HEK293 (cell line): ENCODE data around the gene FOSL1.

Source experiments
- CTCF ChIA-PET: fragments of 350-600 bp; formaldehyde crosslinking; extraction: SDS; loops from one replicate; lab custom pipeline; 2021; ENCODE audit warnings: antibody characterized with exemption; lab: Yijun Ruan, JAX
- POLR2A ChIA-PET: fragments of 300-600 bp; formaldehyde crosslinking; extraction: SDS; loops from one replicate; lab custom pipeline; 2020; ENCODE audit warnings: antibody characterized with exemption, inconsistent platforms; lab: Yijun Ruan, JAX
- H3K27ac ChIP-seq: fragments of 200-500 bp; sonication (Bioruptor generic); 2 replicates; pipeline ENCODE4 v1.5.1; 2014; ENCODE audit warnings: low read depth, low read length, control low read depth, inconsistent platforms; ENCODE audit errors: extremely low read depth
- H3K36me3 ChIP-seq, 2 experiments: fragments of 200-500 bp in 1 of 2; sonication (Bioruptor generic) in 1 of 2; 1 replicate in 1 of 2; 2 replicates in 1 of 2; pipeline ENCODE4 v1.5.1; 2014 to 2017; ENCODE audit warnings: inconsistent platforms in 2 of 2, low read length in 2 of 2; ENCODE audit not compliant: control insufficient read depth in 2 of 2, insufficient read depth in 1 of 2
- H3K4me1 ChIP-seq: fragments of 200-500 bp; sonication (Bioruptor generic); 2 replicates; pipeline ENCODE4 v1.5.1; 2014; ENCODE audit warnings: mild to moderate bottlenecking, low read length, inconsistent platforms; ENCODE audit not compliant: control insufficient read depth, insufficient read depth
- H3K4me3 ChIP-seq: 2 replicates; pipeline ENCODE4 v1.5.1; 2011; ENCODE audit warnings: low read depth, mild to moderate bottlenecking, control low read depth, low read length, moderate library complexity
- H3K9me3 ChIP-seq: fragments of 200-500 bp; sonication (Bioruptor generic); 2 replicates; pipeline ENCODE4 v1.5.1; 2014; ENCODE audit warnings: low read depth, low read length, inconsistent platforms; ENCODE audit not compliant: control insufficient read depth, insufficient read depth
- HOXC10 ChIP-seq: sonication (generic); formaldehyde crosslinking; IDR thresholded peaks from 2 replicates; pipeline ENCODE4 v1.8.1; 2023; ENCODE audit warnings: mild to moderate bottlenecking, missing genetic modification reagents
- HOXD13 ChIP-seq: sonication (generic); formaldehyde crosslinking; IDR thresholded peaks from 2 replicates; pipeline ENCODE4 v1.8.0; 2022; ENCODE audit warnings: missing genetic modification reagents, borderline replicate concordance
- KLF9 ChIP-seq: fragments of 450-650 bp; formaldehyde crosslinking; IDR thresholded peaks from 2 replicates; pipeline ENCODE4 v1.5.1; 2016; ENCODE audit warnings: missing biosample characterization, missing genetic modification characterization, low read depth
- SP3 ChIP-seq: fragments of 450-650 bp; formaldehyde crosslinking; IDR thresholded peaks from 2 replicates; pipeline ENCODE4 v1.5.1; 2016; ENCODE audit warnings: missing biosample characterization, missing genetic modification characterization
- ZNF169 ChIP-seq: fragments of 450-650 bp; formaldehyde crosslinking; IDR thresholded peaks from 2 replicates; pipeline ENCODE4 v1.5.1; 2016; ENCODE audit warnings: missing biosample characterization, missing genetic modification characterization
- ZNF248 ChIP-seq: fragments of 450-650 bp; formaldehyde crosslinking; IDR thresholded peaks from 2 replicates; pipeline ENCODE4 v1.5.1; 2017; ENCODE audit warnings: missing biosample characterization, missing genetic modification characterization
- ZNF266 ChIP-seq: fragments of 450-650 bp; formaldehyde crosslinking; IDR thresholded peaks from 2 replicates; pipeline ENCODE4 v1.5.1; 2016; ENCODE audit warnings: missing biosample characterization, missing genetic modification characterization, low read depth
- ZNF341 ChIP-seq: fragments of 450-650 bp; formaldehyde crosslinking; IDR thresholded peaks from 2 replicates; pipeline ENCODE4; 2016; ENCODE audit warnings: low read depth, missing biosample characterization, missing genetic modification characterization
- ZNF391 ChIP-seq: fragments of 450-650 bp; formaldehyde crosslinking; IDR thresholded peaks from 2 replicates; pipeline ENCODE4 v1.5.1; 2016; ENCODE audit warnings: low read depth, missing biosample characterization, missing genetic modification characterization, borderline replicate concordance
- ZNF426 ChIP-seq: fragments of 450-650 bp; formaldehyde crosslinking; IDR thresholded peaks from 2 replicates; pipeline ENCODE4 v1.5.1; 2017; ENCODE audit warnings: missing biosample characterization, missing genetic modification characterization, mild to moderate bottlenecking, inconsistent platforms, moderate library complexity
- ZNF580 ChIP-seq: fragments of 450-650 bp; formaldehyde crosslinking; IDR thresholded peaks from 2 replicates; pipeline ENCODE4 v1.5.1; 2016; ENCODE audit warnings: missing biosample characterization, missing genetic modification characterization
- ZNF629 ChIP-seq: fragments of 450-650 bp; formaldehyde crosslinking; IDR thresholded peaks from 2 replicates; pipeline ENCODE4 v1.5.1; 2017; ENCODE audit warnings: missing biosample characterization, missing genetic modification characterization
- ZNF677 ChIP-seq: fragments of 450-650 bp; IDR thresholded peaks from 2 replicates; pipeline ENCODE4 v1.5.0; 2018; ENCODE audit warnings: missing biosample characterization, mild to moderate bottlenecking, missing genetic modification characterization, moderate library complexity
- ZSCAN23 ChIP-seq: fragments of 450-650 bp; formaldehyde crosslinking; IDR thresholded peaks from 2 replicates; pipeline ENCODE4 v1.5.1; 2016; ENCODE audit warnings: missing biosample characterization, missing genetic modification characterization
- TF ChIP-seq, protein P1 (sequence below): fragments of 450-650 bp; formaldehyde crosslinking; IDR thresholded peaks from 2 replicates; pipeline ENCODE4; 2016; ENCODE audit warnings: missing biosample characterization, missing genetic modification characterization
- TF ChIP-seq, protein P2 (sequence below): IDR thresholded peaks from 2 replicates; pipeline ENCODE4 v1.6.1; 2011; ENCODE audit warnings: mild to moderate bottlenecking, low read depth, low read length, borderline replicate concordance
- TF ChIP-seq, protein P3 (sequence below): fragments of 450-650 bp; formaldehyde crosslinking; IDR thresholded peaks from 2 replicates; pipeline ENCODE4 v1.5.1; 2016; ENCODE audit warnings: missing biosample characterization, missing genetic modification characterization

Gene FOSL1

DNA sequence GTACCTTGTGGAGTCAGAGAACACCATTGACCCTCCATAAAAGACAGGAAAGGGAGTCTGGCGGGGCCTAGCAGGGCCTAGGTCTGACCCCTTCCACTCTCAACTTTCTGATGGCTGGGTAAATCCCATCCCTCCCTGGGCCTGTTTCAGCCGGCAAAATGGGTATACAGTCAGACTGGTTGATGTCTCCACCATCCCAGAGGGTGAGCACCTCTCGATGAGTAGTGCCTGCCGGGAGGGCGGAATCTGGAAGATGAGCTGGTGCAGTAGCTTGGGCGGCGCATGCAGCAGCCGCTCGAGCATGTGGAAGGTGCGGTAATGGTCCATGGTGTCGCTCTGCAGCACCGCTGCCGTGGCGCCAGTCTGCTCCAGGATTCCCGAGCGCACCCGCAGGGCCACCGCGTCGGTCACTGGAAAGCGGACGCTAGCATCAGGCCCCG is 12.4 kb downstream of the FOSL1 start (continued):
- TF ChIP-seq, protein P1, sequence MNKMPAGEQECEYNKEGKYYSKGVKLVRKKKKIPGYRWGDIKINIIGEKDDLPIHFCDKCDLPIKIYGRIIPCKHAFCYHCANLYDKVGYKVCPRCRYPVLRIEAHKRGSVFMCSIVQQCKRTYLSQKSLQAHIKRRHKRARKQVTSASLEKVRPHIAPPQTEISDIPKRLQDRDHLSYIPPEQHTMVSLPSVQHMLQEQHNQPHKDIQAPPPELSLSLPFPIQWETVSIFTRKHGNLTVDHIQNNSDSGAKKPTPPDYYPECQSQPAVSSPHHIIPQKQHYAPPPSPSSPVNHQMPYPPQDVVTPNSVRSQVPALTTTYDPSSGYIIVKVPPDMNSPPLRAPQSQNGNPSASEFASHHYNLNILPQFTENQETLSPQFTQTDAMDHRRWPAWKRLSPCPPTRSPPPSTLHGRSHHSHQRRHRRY (tag by site-specific recombination) = no peak
- TF ChIP-seq ZNF426 (tag by site-specific recombination) = no peak

- Histone ChIP-seq H3K9me3 (no peaks in the 10 kb centered on the region), H3K27ac (peak overlapping the region; percentile 1; the same call in 1 of the 2 replicates), H3K4me1 (no peaks in the 10 kb centered on the region), H3K36me3 (peaks cover 0 to 50% of the 10 kb centered on the region in 2 experiments; a peak in 2 of 3 replicates)
- POLR2A ChIA-PET = interaction anchor here (1.4 to 6.1 kb wide), 6 partner anchors 13 to 225 kb away, joined by 4 to 121 read pairs (median 16); partner anchors contain the start of genes CFL1, FOSL1, MUS81 and RELA
- CTCF ChIA-PET = interaction anchor here (0.6 to 9.5 kb wide), 24 partner anchors 9 to 180 kb away, joined by 3 to 189 read pairs (median 5); partner anchors contain the start of genes CFL1, FOSL1, KAT5 and MUS81
- TF ChIP-seq ZNF341 (tag by site-specific recombination) (no peak), ZNF629 (no peak), HOXC10 (CRISPR knock-in tag) (no peak)
- TF ChIP-seq, protein P2, sequence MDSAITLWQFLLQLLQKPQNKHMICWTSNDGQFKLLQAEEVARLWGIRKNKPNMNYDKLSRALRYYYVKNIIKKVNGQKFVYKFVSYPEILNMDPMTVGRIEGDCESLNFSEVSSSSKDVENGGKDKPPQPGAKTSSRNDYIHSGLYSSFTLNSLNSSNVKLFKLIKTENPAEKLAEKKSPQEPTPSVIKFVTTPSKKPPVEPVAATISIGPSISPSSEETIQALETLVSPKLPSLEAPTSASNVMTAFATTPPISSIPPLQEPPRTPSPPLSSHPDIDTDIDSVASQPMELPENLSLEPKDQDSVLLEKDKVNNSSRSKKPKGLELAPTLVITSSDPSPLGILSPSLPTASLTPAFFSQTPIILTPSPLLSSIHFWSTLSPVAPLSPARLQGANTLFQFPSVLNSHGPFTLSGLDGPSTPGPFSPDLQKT = no peak
- TF ChIP-seq, all 188 proteins: peak for 0
- peak overlapping the region; percentile 87 for H3K4me3 ChIP-seq
Measured at GRCh38 chr11:65886826-65887722, 13.1 kb downstream of the FOSL1 start.

DNA sequence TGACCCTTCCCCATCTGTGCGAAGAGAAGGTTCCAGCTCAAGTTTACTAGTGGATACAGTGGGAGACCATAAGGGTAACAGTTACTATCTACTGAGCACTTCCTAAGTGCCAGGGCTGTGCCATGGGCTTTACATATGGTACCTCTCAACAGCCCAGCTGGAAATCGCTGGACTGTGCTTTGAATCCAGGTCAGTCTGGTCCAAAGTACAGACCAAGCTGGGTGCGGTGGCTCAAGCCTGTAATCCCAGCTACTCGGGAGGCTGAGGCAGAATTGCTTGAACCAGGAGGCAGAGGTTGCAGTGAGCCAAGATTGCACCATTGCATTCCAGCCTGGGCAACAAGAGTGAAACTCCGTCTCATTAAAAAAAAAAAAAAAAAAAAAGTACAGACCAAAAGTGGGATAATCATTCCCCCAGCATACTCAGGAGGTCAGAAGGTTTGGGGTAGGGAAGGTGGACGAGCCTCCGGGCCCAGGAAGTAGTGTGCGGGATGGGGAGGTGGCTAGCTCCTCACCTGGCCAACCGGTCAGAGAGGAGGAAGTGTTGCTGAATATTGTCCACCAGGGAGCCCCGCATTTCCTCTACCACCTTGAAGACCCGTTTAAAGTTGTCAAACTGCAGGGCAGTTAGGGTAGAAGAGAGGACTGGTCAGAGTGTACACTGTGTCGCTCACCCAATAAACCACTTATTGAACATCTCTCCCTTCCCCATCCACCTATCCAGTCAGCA is 14.2 kb downstream of the FOSL1 start:
- ChIA-PET CTCF (interaction anchor here (0.6 to 9.5 kb wide), 34 partner anchors 9 to 271 kb away, joined by 3 to 189 read pairs (median 8); partner anchors contain the start of genes CFL1, FOSL1, KAT5 and MUS81), POLR2A (interaction anchor here (2.0 to 6.1 kb wide), 4 partner anchors 26 to 166 kb away, joined by 5 to 121 read pairs (median 12); partner anchors contain the start of genes CFL1, MUS81 and RNASEH2C)
- Histone ChIP-seq H3K4me3 (no peak overlapping the region), H3K36me3 (peaks cover 0 to 53% of the 10 kb centered on the region in 2 experiments; a peak in 2 of 3 replicates), H3K4me1 (no peaks in the 10 kb centered on the region), H3K9me3 (no peaks in the 10 kb centered on the region), H3K27ac (no peak overlapping the region)
- TF ChIP-seq ZNF266 (tag by site-specific recombination) (no peak), ZNF248 (tag by site-specific recombination) (0 out of 2 replicates have a peak, but pooled peaks have one; percentile 71)

GRCh38 chr11:65885231-65885630 is 15.0 kb downstream of the FOSL1 start:
- H3K4me1 ChIP-seq = no peaks in the 10 kb centered on the region
- TF ChIP-seq ZNF169 (tag by site-specific recombination) = no peak
- TF ChIP-seq ZNF391 (tag by site-specific recombination) = no peak
- no peak for TF ChIP-seq ZNF580 (tag by site-specific recombination)
- no peak for TF ChIP-seq KLF9 (tag by site-specific recombination)
- no peak for TF ChIP-seq HOXD13
- TF ChIP-seq ZNF677 (tag by site-specific recombination) = no peak
- no peak for TF ChIP-seq ZSCAN23 (tag by site-specific recombination)
- no peak for TF ChIP-seq SP3 (tag by site-specific recombination)
- TF ChIP-seq, protein P3, sequence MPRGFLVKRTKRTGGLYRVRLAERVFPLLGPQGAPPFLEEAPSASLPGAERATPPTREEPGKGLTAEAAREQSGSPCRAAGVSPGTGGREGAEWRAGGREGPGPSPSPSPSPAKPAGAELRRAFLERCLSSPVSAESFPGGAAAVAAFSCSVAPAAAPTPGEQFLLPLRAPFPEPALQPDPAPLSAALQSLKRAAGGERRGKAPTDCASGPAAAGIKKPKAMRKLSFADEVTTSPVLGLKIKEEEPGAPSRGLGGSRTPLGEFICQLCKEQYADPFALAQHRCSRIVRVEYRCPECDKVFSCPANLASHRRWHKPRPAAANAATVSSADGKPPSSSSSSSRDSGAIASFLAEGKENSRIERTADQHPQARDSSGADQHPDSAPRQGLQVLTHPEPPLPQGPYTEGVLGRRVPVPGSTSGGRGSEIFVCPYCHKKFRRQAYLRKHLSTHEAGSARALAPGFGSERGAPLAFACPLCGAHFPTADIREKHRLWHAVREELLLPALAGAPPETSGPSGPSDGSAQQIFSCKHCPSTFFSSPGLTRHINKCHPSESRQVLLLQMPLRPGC (tag by site-specific recombination) = no peak
- peaks cover 0 to 53% of the 10 kb centered on the region in 2 experiments; a peak in 2 of 3 replicates for H3K36me3 ChIP-seq
- no peak overlapping the region for H3K27ac ChIP-seq
- H3K4me3 ChIP-seq = no peak overlapping the region
- H3K9me3 ChIP-seq = no peaks in the 10 kb centered on the region
- ChIA-PET POLR2A (interaction anchor here (0.6 to 2.3 kb wide), 12 partner anchors 11 to 251 kb away, joined by 3 to 13 read pairs (median 6); partner anchors contain the start of genes CFL1, KAT5, MUS81 and RNASEH2C), CTCF (interaction anchor here (0.5 to 9.5 kb wide), 49 partner anchors 8 to 281 kb away, joined by 3 to 189 read pairs (median 5); partner anchors contain the start of genes CFL1, FOSL1, KAT5 and MUS81)
